Astrocyte of the spinal cord (primary cell): ENCODE data around the gene IL17REL.

Experiments used
- DNase-seq: peaks from one replicate; pipeline ENCODE4 v3.0.0; 2011; ENCODE audit warnings: low read depth, low spot score
- H3K4me3 ChIP-seq: 2 replicates; pipeline ENCODE4 v1.5.1; 2011; ENCODE audit warnings: low read depth, mild to moderate bottlenecking, low read length, moderate library complexity
- in situ Hi-C: cut with HindIII; loops from 2 replicates; pipeline ENCODE4 v1.10.0; 2017; ENCODE audit warnings: low sequenced_read_pairs
- TF ChIP-seq, protein P1 (sequence below): IDR thresholded peaks from 2 replicates; pipeline ENCODE4 v1.5.1; 2012; ENCODE audit warnings: low read depth, mild to moderate bottlenecking, low read length, inconsistent platforms

Gene IL17REL

GRCh38 chr22:50058906-50059880, 46.6 kb upstream of the IL17REL start:
- in situ Hi-C loops: no loop called here
- no peak overlapping the region for H3K4me3 ChIP-seq
- TF ChIP-seq, protein P1, sequence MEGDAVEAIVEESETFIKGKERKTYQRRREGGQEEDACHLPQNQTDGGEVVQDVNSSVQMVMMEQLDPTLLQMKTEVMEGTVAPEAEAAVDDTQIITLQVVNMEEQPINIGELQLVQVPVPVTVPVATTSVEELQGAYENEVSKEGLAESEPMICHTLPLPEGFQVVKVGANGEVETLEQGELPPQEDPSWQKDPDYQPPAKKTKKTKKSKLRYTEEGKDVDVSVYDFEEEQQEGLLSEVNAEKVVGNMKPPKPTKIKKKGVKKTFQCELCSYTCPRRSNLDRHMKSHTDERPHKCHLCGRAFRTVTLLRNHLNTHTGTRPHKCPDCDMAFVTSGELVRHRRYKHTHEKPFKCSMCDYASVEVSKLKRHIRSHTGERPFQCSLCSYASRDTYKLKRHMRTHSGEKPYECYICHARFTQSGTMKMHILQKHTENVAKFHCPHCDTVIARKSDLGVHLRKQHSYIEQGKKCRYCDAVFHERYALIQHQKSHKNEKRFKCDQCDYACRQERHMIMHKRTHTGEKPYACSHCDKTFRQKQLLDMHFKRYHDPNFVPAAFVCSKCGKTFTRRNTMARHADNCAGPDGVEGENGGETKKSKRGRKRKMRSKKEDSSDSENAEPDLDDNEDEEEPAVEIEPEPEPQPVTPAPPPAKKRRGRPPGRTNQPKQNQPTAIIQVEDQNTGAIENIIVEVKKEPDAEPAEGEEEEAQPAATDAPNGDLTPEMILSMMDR: no peak
- DNase-seq: no peak

GRCh38 chr22:50058061-50058905, 45.7 kb upstream of the IL17REL start, which contains the start of gene TTLL8:
TSS of gene TTLL8 (minus strand) at chr22:50058298.
- H3K4me3 ChIP-seq: no peak within 1 kb of the TSS
- in situ Hi-C loops: no loop called here
- TF ChIP-seq, protein P1: no peak

DNA sequence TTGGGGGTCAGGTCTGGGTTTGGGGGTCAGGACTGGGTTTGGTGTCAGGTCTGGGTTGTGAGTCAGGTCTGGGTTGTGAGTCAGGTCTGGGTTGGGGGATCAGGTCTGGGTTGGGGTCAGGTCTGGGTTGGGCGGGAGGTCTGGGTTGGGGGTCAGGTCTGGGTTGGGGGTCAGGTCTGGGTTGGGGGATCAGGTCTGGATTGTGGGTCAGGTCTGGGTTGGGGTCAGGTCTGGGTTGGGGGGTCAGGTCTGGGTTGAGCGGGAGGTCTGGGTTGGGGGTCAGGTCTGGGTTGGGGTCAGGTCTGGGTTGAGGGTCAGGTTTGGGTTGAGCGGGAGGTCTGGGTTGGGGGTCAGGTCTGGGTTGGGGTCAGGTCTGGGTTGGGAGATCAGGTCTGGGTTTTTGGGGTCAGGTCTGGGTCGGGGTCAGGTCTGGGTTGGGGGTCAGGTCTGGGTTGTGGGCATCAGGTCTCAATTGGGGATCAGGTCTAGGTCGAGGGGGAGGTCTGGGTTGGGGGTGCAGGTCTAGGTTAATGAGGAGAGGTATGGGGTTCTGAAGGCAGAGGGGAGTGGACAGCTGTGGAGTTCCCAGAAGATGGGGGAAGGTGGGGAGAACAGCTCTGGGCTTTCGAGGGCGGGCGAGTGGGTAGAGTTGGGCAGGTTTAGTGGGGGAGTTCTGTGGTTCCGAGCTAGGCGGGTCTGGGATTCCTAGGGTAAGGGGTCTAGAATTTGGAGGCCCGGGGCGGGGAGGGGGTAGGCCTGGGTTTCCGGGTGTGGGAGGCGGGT, 44.9 kb upstream of the IL17REL start:
- H3K4me3 ChIP-seq: no peak overlapping the region
- in situ Hi-C loops: no loop called here
- DNase-seq: no peak
- TF ChIP-seq, protein P1: no peak

More at GRCh38 chr22:50058061-50058905, 45.7 kb upstream of the IL17REL start, which contains the start of gene TTLL8:
- DNase-seq: no peak

- in situ Hi-C loops: no loop called here
- no peak overlapping the region for H3K4me3 ChIP-seq
- no peak for DNase-seq
- TF ChIP-seq, protein P1: no peak
Measured at GRCh38 chr22:50056214-50056972, 43.8 kb upstream of the IL17REL start.

DNA sequence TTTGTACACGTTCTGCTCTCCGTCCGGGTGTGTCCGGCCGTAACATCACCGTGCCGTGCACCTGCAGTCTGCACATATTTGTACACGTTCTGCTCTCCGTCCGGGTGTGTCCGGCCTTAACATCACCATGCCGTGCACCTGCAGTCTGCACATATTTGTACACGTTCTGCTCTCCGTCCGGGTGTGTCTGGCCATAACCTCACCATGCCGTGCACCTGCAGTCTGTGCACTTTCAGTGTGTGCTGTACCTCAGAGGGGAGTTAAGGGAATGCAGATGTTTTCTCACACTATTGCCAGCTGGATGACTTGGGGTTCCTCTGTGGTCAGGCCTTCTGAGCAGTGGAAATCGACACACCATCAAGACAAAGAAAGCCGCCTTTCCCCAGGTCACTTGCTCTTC, 41.3 kb upstream of the IL17REL start:
- in situ Hi-C loops: no loop called here
- TF ChIP-seq, protein P1: no peak
- DNase-seq: no peak
- H3K4me3 ChIP-seq: no peak overlapping the region
